Panc1 (cell line): ENCODE results near the gene C1QC. TPM values are rescaled to one million over a fixed set of nuclear protein-coding genes. Genes with fewer than 3 reads are reported as not detected.
A peak's percentile ranks its signal among the peaks of the same experiment; 100 is the strongest.

Source experiments
- ATAC-seq: fragments of 200-7000 bp; cut with Tn5 transposase; 2 replicates; pipeline ENCODE4 v1.9.1; 2020; ENCODE audit warnings: mild to moderate bottlenecking, moderate library complexity
- BruUV-seq: library from RNA; stranded (reverse); fragments of 400-500 nt; replicated peaks from 2 replicates; lab custom pipeline; 2021; lab: Mats Ljungman, UMichigan
- CTCF ChIA-PET: fragments of 300-600 bp; sonication (Branson Sonifier 250); formaldehyde crosslinking; loops from one replicate; lab custom pipeline; 2022; ENCODE audit warnings: antibody characterized with exemption; lab: Charles Lee
- POLR2A ChIA-PET: fragments of 300-600 bp; sonication (Branson Sonifier 250); formaldehyde crosslinking; loops from one replicate; lab custom pipeline; 2022; ENCODE audit warnings: antibody characterized with exemption; lab: Charles Lee
- DNase-seq: peaks from one replicate; pipeline ENCODE4 v3.0.0-alpha.2; 2010; ENCODE audit warnings: low read depth, low spot score
- H3K27ac ChIP-seq: 2 replicates; pipeline ENCODE4 v1.5.1; 2011; ENCODE audit warnings: mild to moderate bottlenecking, low read length, inconsistent platforms
- H3K27me3 ChIP-seq: fragments of 200-500 bp; sonication (Bioruptor generic); 2 replicates; pipeline ENCODE4 v1.6.0; 2014; ENCODE audit warnings: low read length, inconsistent platforms; ENCODE audit not compliant: control insufficient read depth, insufficient read depth
- H3K36me3 ChIP-seq: fragments of 200-500 bp; sonication (Bioruptor generic); 2 replicates; pipeline ENCODE4 v1.5.1; 2014; ENCODE audit warnings: inconsistent platforms, mild to moderate bottlenecking, low read length, moderate library complexity; ENCODE audit not compliant: control insufficient read depth, insufficient read depth
- H3K4me1 ChIP-seq: 2 replicates; pipeline ENCODE4 v1.5.1; 2011; ENCODE audit warnings: inconsistent platforms, mild to moderate bottlenecking, low read length, moderate library complexity; ENCODE audit not compliant: control insufficient read depth, insufficient read depth
- H3K4me3 ChIP-seq, 2 experiments: 2 replicates each; pipeline ENCODE4 v1.5.1; 2011 to 2012; ENCODE audit warnings: low read depth in 2 of 2, low read length in 2 of 2, mild to moderate bottlenecking in 2 of 2, inconsistent platforms in 1 of 2, moderate library complexity in 1 of 2
- H3K9me3 ChIP-seq: fragments of 200-500 bp; sonication (Bioruptor generic); 2 replicates; pipeline ENCODE4 v1.5.1; 2014; ENCODE audit warnings: low read depth, mild to moderate bottlenecking, inconsistent platforms, low read length, moderate library complexity; ENCODE audit not compliant: control insufficient read depth, insufficient read depth
- CTCF ChIP-seq: fragments of 450-650 bp; IDR thresholded peaks from 2 replicates; pipeline ENCODE4 v1.5.1; 2017; ENCODE audit warnings: mild to moderate bottlenecking
- POLR2AphosphoS5 ChIP-seq: IDR thresholded peaks from 2 replicates; pipeline ENCODE4 v1.6.1; 2012; ENCODE audit warnings: mild to moderate bottlenecking, low read depth, low read length, moderate library complexity
- REST ChIP-seq, 2 experiments: IDR thresholded peaks; 2 replicates each; pipeline ENCODE4 v1.6.1; 2011 to 2012; ENCODE audit warnings: low read depth in 2 of 2, control low read depth in 1 of 2, low read length in 1 of 2, mild to moderate bottlenecking in 1 of 2, moderate library complexity in 1 of 2; ENCODE audit not compliant: insufficient read depth in 1 of 2
- SIN3A ChIP-seq: IDR thresholded peaks from 2 replicates; pipeline ENCODE4 v1.6.1; 2012; ENCODE audit warnings: low read depth, mild to moderate bottlenecking, low read length, moderate library complexity, borderline replicate concordance; ENCODE audit not compliant: insufficient read depth
- TCF7L2 ChIP-seq: IDR thresholded peaks from 2 replicates; pipeline ENCODE4 v1.6.1; 2011; ENCODE audit warnings: mild to moderate bottlenecking, low read depth, low read length, inconsistent platforms
- in situ Hi-C: cut with HindIII; loops from 2 replicates; pipeline ENCODE4 v1.10.0; 2016; ENCODE audit warnings: low sequenced_read_pairs, low pct_unique_long_range_greater_than_20kb
- intact Hi-C: fragments of 100-400 bp; cut with micrococcal nuclease; formaldehyde crosslinking; loops from one replicate; pipeline ENCODE4 v1.10.0; 2022; ENCODE audit not compliant: unreplicated experiment
- total RNA-seq: library from RNA; stranded (reverse); gene quantifications from one replicate; pipeline ENCODE4 v1.2.1, GENCODE V29; 2021; ENCODE audit not compliant: unreplicated experiment

The C1QC gene
- total RNA-seq, 1 experiment from 2014 or later, result 0.64 TPM

- no peaks in the 10 kb centered on the region for H3K36me3 ChIP-seq
- in situ Hi-C loops, result no loop called here
- POLR2A ChIA-PET, result no interaction called here
These were observed 31.9 kb upstream of the C1QC start for GRCh38 chr1:22611530-22611947.

GRCh38 chr1:22612671-22613571 is 30.5 kb upstream of the C1QC start:
- TF ChIP-seq TCF7L2 (no peak), REST (IDR thresholded peaks at IDR 0.05; ENCODE audit: insufficient read depth in 1 of 2, low read depth in 2 of 2, low read length in 1 of 2) (no peak), POLR2AphosphoS5 (no peak), SIN3A (no peak), CTCF (no peak)
- H3K4me3 ChIP-seq, result no peak overlapping the region
- H3K4me1 ChIP-seq, result no peaks in the 10 kb centered on the region
- CTCF ChIA-PET, result no interaction called here
- BruUV-seq, result no TSS peak
- in situ Hi-C loops, result no loop called here
- no peaks in the 10 kb centered on the region for H3K36me3 ChIP-seq
- intact Hi-C loops, result no loop called here
- H3K9me3 ChIP-seq, result no peaks in the 10 kb centered on the region
- 0 out of 2 replicates have a peak, but pooled peaks have one; percentile 38 for ATAC-seq
- no peak overlapping the region for H3K27ac ChIP-seq
- POLR2A ChIA-PET, result no interaction called here
- H3K27me3 ChIP-seq, result peaks cover 18% of the 10 kb centered on the region
- no peak for DNase-seq

More at GRCh38 chr1:22611530-22611947, 31.9 kb upstream of the C1QC start:
- Histone ChIP-seq H3K9me3 (no peaks in the 10 kb centered on the region), H3K27me3 (peaks cover 20% of the 10 kb centered on the region), H3K4me1 (no peaks in the 10 kb centered on the region), H3K27ac (no peak overlapping the region), H3K4me3 (no peak overlapping the region)
- TF ChIP-seq CTCF, result no peak
- peak; percentile 99 for TF ChIP-seq REST (IDR thresholded peaks at IDR 0.05; ENCODE audit: insufficient read depth in 1 of 2, low read depth in 2 of 2, low read length in 1 of 2)
- no peak for TF ChIP-seq TCF7L2
- CTCF ChIA-PET, result no interaction called here
- DNase-seq, result no peak
- no TSS peak for BruUV-seq
- intact Hi-C loops, result no loop called here
- peak; percentile 56; the same call in 1 of the 2 replicates for ATAC-seq
